Stimulated activated CD4-positive, alpha-beta T cell treated with anti-CD3 and anti-CD28 coated beads, TNF-alpha, amount 100 ng/mL, for 4 hours (primary cell): ENCODE results near the gene CEMIP.
"Not testable (repeated sequence)": the region's sequence is repeated elsewhere in the genome, so short reads cannot be mapped to it uniquely, and the experiment has no call there.

Experiments
- DNase-seq, 3 experiments: peaks; one replicate each; pipeline ENCODE4 v3.0.0-alpha.2; 2020; ENCODE audit warnings: low read depth in 3 of 3

Gene CEMIP

GRCh38 chr15:80953001-80953952, 174.1 kb downstream of the CEMIP start:
- DNase-seq: no peak

- DNase-seq: no peak
These were observed 175.0 kb downstream of the CEMIP start for GRCh38 chr15:80953953-80954778.

- peak in 2 of 3 experiments; percentile 18 to 27 for DNase-seq
These were observed 176.6 kb downstream of the CEMIP start for GRCh38 chr15:80955571-80956452.

GRCh38 chr15:80957556-80957955, 178.4 kb downstream of the CEMIP start:
- no peak for DNase-seq

- no peak for DNase-seq
These were observed 178.8 kb downstream of the CEMIP start for GRCh38 chr15:80957976-80958375.

- no peak for DNase-seq
These were observed 179.8 kb downstream of the CEMIP start for GRCh38 chr15:80958818-80959495.

GRCh38 chr15:80965454-80965853, 186.3 kb downstream of the CEMIP start:
- not testable (repeated sequence) for DNase-seq

- DNase-seq: no peak
These were observed 187.4 kb downstream of the CEMIP start for GRCh38 chr15:80966431-80967197.

- DNase-seq: no peak
These were observed 188.3 kb downstream of the CEMIP start for GRCh38 chr15:80967451-80967850.

- DNase-seq: no peak
These were observed 188.9 kb downstream of the CEMIP start for GRCh38 chr15:80967991-80968510.

GRCh38 chr15:80969316-80969715, 190.1 kb downstream of the CEMIP start:
- DNase-seq: no peak

- DNase-seq: peak in 2 of 3 experiments; percentile 23 to 49
These were observed 191.0 kb downstream of the CEMIP start for GRCh38 chr15:80970018-80970657.

- no peak for DNase-seq
These were observed 191.5 kb downstream of the CEMIP start for GRCh38 chr15:80970658-80971057.

GRCh38 chr15:80971143-80971542, 192.0 kb downstream of the CEMIP start:
- no peak for DNase-seq

- no peak for DNase-seq
These were observed 193.1 kb downstream of the CEMIP start for GRCh38 chr15:80972276-80972675.

- DNase-seq: no peak
These were observed 195.7 kb downstream of the CEMIP start for GRCh38 chr15:80974914-80975313.

- DNase-seq: no peak
These were observed 197.7 kb downstream of the CEMIP start for GRCh38 chr15:80976851-80977250.

- DNase-seq: no peak
These were observed 198.5 kb downstream of the CEMIP start for GRCh38 chr15:80977627-80978036.

- DNase-seq: no peak
These were observed 199.6 kb downstream of the CEMIP start for GRCh38 chr15:80978685-80979329.
